Upper lobe of left lung (tissue), 6 donors: Measurements from ENCODE around the gene DPH5. TPM values are rescaled to one million over a fixed set of nuclear protein-coding genes. Genes with fewer than 3 reads are reported as not detected.

ENCODE experiments used
- ATAC-seq, 2 donors: fragments of 200-7000 bp; cut with Tn5 transposase; one replicate each; pipeline ENCODE4 v1.9.1; 2022; ENCODE audit warnings: mild to moderate bottlenecking in 2 of 2, moderate library complexity in 2 of 2; ENCODE audit not compliant: low FRiP score in 2 of 2
- DNase-seq, 2 donors: peaks; one replicate each; pipeline ENCODE4 v3.0.0-alpha.2; 2019 to 2020
- H3K27ac ChIP-seq, 4 donors: fragments of 200-600 bp; sonication (generic); one replicate each; pipeline ENCODE4 v1.5.1; 2016 to 2019
- H3K27me3 ChIP-seq, 4 donors: fragments of 200-600 bp; sonication (generic); one replicate each; pipeline ENCODE4 v1.5.1; 2017 to 2019
- H3K36me3 ChIP-seq, 4 donors: fragments of 200-600 bp; sonication (generic); one replicate each; pipeline ENCODE4 v1.5.1; 2016 to 2019
- H3K4me1 ChIP-seq, 4 donors: fragments of 200-600 bp; sonication (generic); one replicate each; pipeline ENCODE4 v1.5.1; 2018 to 2019
- H3K4me3 ChIP-seq, 4 donors: fragments of 200-600 bp; sonication (generic); one replicate each; pipeline ENCODE4 v1.5.1; 2017 to 2019; ENCODE audit warnings: mild to moderate bottlenecking in 2 of 4, moderate library complexity in 1 of 4
- H3K9me3 ChIP-seq, 4 donors: fragments of 200-600 bp; sonication (generic); one replicate each; pipeline ENCODE4 v1.5.1; 2018 to 2019
- EP300 ChIP-seq, 4 donors: sonication (generic); formaldehyde crosslinking; IDR thresholded peaks; one replicate each; pipeline ENCODE4 v1.5.1; 2017; ENCODE audit warnings: antibody characterized with exemption in 4 of 4, control low read depth in 2 of 4
- POLR2A ChIP-seq, 4 donors: fragments of 450-650 bp; IDR thresholded peaks; one replicate each; pipeline ENCODE4 v1.5.1; 2016 to 2017; ENCODE audit warnings: antibody characterized with exemption in 4 of 4, mild to moderate bottlenecking in 2 of 4
- POLR2AphosphoS5 ChIP-seq, 2 donors: sonication (generic); formaldehyde crosslinking; IDR thresholded peaks; one replicate each; pipeline ENCODE4 v1.5.1; 2017; ENCODE audit warnings: antibody characterized with exemption in 2 of 2
- WGBS, 2 donors: methylation state at CpG; one replicate each; pipeline ENCODE4 v1.1.5; 2017 to 2018; 5-methylcytosine and 5-hydroxymethylcytosine counted together
- total RNA-seq, 6 donors: library from RNA; depleted of rRNA in 4 of 6; stranded (reverse); fragments of >200 nt in 4 of 6; gene quantifications; one replicate each; pipeline versions ENCODE4 v1.1.0 to v1.2.1, GENCODE V29; 2016 to 2021
- TF ChIP-seq, protein P1 (sequence below), 6 experiments: fragments of 450-650 bp in 4 of 6; fragments of 200-600 bp in 2 of 6; sonication (generic) in 2 of 6; IDR thresholded peaks; one replicate each; pipeline ENCODE4 v1.5.1; 2016 to 2019; ENCODE audit warnings: antibody characterized with exemption in 6 of 6
- donor health status: DM: no; HTN: no; CAD: no; lungs with moderate emphysema.
- donor health status: DM: no; HTN: yes; CAD: no; lungs with severe emphysema.

The DPH5 gene
- total RNA-seq, 6 donors from 2014 or later = 14.8 to 25.2 (median 21.5) TPM

DNA sequence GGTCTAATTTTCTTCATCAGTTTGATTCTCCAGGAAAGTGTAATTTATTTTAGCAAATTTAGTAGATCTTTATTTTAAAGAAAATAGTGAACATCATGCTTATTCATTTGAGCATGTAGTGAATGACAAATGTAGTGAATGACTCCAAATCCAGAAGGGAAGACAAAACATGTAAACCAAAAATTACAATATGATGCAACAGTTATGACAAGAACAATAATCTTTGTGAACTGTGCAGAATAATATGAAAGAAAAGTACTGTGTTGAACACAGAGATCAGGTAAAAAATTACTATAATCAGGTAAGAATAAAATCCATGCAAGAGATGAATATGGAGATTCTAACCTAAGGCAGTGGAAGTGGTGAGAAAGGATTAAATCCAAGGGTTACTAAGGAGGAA lies 30.0 kb upstream of the DPH5 start:
- DNase-seq (no peak), ATAC-seq (no peak)
- no peak overlapping the region for H3K27ac ChIP-seq
- H3K27me3 ChIP-seq = no peaks in the 10 kb centered on the region
- H3K4me3 ChIP-seq = no peak overlapping the region
- no peak for TF ChIP-seq EP300 (IDR thresholded peaks at IDR 0.05)
- TF ChIP-seq, protein P1, sequence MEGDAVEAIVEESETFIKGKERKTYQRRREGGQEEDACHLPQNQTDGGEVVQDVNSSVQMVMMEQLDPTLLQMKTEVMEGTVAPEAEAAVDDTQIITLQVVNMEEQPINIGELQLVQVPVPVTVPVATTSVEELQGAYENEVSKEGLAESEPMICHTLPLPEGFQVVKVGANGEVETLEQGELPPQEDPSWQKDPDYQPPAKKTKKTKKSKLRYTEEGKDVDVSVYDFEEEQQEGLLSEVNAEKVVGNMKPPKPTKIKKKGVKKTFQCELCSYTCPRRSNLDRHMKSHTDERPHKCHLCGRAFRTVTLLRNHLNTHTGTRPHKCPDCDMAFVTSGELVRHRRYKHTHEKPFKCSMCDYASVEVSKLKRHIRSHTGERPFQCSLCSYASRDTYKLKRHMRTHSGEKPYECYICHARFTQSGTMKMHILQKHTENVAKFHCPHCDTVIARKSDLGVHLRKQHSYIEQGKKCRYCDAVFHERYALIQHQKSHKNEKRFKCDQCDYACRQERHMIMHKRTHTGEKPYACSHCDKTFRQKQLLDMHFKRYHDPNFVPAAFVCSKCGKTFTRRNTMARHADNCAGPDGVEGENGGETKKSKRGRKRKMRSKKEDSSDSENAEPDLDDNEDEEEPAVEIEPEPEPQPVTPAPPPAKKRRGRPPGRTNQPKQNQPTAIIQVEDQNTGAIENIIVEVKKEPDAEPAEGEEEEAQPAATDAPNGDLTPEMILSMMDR (IDR thresholded peaks at IDR 0.05) = no peak
- no peak for TF ChIP-seq POLR2AphosphoS5 (IDR thresholded peaks at IDR 0.05)
- no peak for TF ChIP-seq POLR2A (IDR thresholded peaks at IDR 0.05)
- H3K4me1 ChIP-seq = no peaks in the 10 kb centered on the region
- H3K36me3 ChIP-seq = no peaks in the 10 kb centered on the region
- no peaks in the 10 kb centered on the region for H3K9me3 ChIP-seq

DNA sequence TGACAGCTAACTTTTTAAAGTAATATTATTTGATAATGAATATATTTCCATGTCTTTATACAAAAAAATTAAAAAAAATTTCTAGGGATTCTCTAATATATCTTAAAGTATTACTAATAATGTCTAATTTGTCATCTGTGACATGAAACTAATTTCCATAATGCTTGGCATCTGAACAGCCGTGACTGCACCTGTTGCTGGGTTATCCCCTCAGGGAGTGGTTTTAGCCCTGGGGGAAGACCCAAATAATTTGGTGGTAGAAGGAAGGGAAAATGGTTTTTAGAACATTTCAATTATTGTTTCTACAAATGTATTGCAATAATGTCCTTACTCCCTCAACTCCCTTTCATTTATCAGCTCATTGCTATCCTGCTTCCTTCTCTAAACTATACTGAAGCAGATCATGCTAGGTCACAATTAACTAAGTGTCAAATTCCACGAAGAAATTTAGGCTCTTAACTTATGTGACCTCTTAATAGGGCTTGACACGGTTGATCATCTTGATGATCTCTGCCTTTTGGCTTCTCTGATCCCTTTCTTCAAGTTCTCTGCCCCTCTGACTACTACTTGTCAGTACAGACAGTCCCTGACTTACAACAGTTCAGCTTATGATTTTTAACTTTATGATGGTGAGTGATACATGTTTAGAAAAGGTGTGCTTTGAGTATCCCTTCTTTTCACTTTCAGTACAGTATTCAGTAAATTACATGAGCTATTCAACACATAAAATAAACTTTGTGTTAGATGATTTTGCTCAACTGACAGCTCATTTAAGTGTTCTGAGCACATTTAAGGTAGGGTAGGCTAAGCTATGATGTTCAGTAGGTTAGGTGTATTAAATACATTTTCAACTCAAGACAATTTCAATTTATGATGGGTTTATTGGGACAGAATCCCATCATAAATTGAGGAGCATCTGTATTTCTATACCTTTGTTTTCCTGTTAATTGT lies 26.4 kb upstream of the DPH5 start:
- Histone ChIP-seq H3K9me3 (no peaks in the 10 kb centered on the region), H3K27ac (no peak overlapping the region), H3K4me1 (no peaks in the 10 kb centered on the region), H3K36me3 (no peaks in the 10 kb centered on the region), H3K27me3 (no peaks in the 10 kb centered on the region), H3K4me3 (no peak overlapping the region)
- DNase-seq (no peak), ATAC-seq (no peak)
- TF ChIP-seq POLR2A (IDR thresholded peaks at IDR 0.05) (no peak), POLR2AphosphoS5 (IDR thresholded peaks at IDR 0.05) (no peak), EP300 (IDR thresholded peaks at IDR 0.05) (no peak)
- TF ChIP-seq, protein P1 (IDR thresholded peaks at IDR 0.05) = no peak
- 75 to 80% methylated on average over 3 of the region's 3 CpGs for WGBS, 2 donors

DNA sequence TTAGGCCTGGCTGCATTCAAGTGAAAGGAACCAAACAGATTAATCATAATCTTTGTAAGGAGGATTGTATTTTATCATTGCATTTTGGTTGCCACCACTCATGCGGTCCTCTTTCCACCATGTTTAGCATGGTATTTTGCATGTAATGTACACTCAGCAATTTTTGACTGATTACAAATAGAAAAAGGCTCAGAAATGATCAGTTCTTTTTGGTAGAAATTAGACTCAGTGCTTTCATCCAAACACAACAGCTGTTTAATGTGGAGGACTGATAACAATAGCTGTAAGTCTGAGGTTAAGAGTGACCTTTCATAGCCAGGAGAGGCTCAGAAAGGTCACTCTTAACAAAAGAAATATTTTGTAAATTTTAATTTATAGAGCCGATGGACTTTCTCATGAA lies 25.3 kb upstream of the DPH5 start:
- no peak overlapping the region for H3K4me3 ChIP-seq

DNA sequence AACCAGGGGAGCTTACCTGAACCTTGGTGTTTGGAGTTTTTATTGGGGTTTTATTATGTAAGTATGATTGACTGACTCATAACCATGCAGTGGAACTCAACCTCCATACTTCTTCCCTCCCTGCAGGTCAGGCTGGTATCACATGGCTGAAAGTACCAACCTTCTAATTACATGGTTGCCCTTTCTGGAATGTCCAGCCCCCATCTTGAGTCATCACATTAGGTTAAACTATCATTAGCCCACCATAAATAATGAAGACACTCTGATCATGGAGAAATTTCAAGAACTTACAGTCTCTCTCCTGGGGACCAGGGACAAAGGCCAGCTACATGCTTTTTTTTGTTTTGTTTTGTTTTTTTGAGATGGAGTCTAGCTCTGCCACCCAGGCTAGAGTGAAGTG lies 19.2 kb upstream of the DPH5 start:
- no peaks in the 10 kb centered on the region for H3K4me1 ChIP-seq
- DNase-seq (no peak), ATAC-seq (no peak)
- H3K4me3 ChIP-seq = no peak overlapping the region
- H3K27ac ChIP-seq = no peak overlapping the region
- no peaks in the 10 kb centered on the region for H3K27me3 ChIP-seq
- peaks cover 0 to 8% (median 6%) of the 10 kb centered on the region in 4 donors for H3K9me3 ChIP-seq
- peaks cover 0 to 4% (median 0%) of the 10 kb centered on the region in 4 donors for H3K36me3 ChIP-seq
- TF ChIP-seq EP300 (IDR thresholded peaks at IDR 0.05) (no peak), POLR2AphosphoS5 (IDR thresholded peaks at IDR 0.05) (no peak), POLR2A (IDR thresholded peaks at IDR 0.05) (no peak)
- TF ChIP-seq, protein P1 (IDR thresholded peaks at IDR 0.05) = no peak

More for the DNA sequence above, 25.3 kb upstream of the DPH5 start:
- DNase-seq = no peak
- Histone ChIP-seq H3K4me1 (no peaks in the 10 kb centered on the region), H3K36me3 (no peaks in the 10 kb centered on the region), H3K27ac (no peak overlapping the region), H3K27me3 (no peaks in the 10 kb centered on the region), H3K9me3 (no peaks in the 10 kb centered on the region)
- no peak for ATAC-seq
- 95 to 97% methylated on average over 2 of the region's 2 CpGs for WGBS, 2 donors
- TF ChIP-seq EP300 (IDR thresholded peaks at IDR 0.05) = no peak

DNA sequence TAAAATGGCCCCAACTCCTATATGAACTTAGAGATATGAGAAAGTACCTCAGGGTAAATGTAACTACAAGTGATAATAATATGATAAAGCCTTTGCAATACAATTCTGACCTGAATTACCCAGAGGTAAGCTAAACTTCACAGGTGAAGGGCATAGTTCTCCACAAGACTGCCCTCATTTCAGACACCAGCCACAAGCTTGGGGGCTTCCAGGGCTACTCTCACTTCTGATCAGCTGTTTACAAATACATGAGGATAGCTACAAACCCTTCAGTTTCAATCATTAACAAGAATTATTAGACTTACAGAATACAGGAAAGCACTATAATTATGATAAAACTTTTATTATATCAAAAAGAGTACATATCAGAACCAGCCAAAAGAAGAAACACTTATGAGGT lies 18.7 kb upstream of the DPH5 start:
- H3K36me3 ChIP-seq = peaks cover 0 to 4% (median 0%) of the 10 kb centered on the region in 4 donors
- H3K27me3 ChIP-seq = no peaks in the 10 kb centered on the region
- no peak overlapping the region for H3K27ac ChIP-seq
- ATAC-seq (no peak), DNase-seq (no peak)
- peaks cover 0 to 8% (median 6%) of the 10 kb centered on the region in 4 donors for H3K9me3 ChIP-seq
- H3K4me1 ChIP-seq = no peaks in the 10 kb centered on the region
- H3K4me3 ChIP-seq = no peak overlapping the region
- TF ChIP-seq EP300 (IDR thresholded peaks at IDR 0.05) (no peak), POLR2A (IDR thresholded peaks at IDR 0.05) (no peak), POLR2AphosphoS5 (IDR thresholded peaks at IDR 0.05) (no peak)
- TF ChIP-seq, protein P1 (IDR thresholded peaks at IDR 0.05) = no peak
